ENCODE data around the gene CDHR3. TPM values are rescaled to one million over a fixed set of nuclear protein-coding genes. Genes with fewer than 3 reads are reported as not detected.

The CDHR3 gene
- total RNA-seq, 4 donors from 2014 or later, result 6.6 to 11.6 (median 8.9) TPM

- ATAC-seq (ENCODE audit: low FRiP score), result no peak
- DNase-seq (ENCODE audit: low spot score), result no peak
- TF ChIP-seq, protein P1, sequence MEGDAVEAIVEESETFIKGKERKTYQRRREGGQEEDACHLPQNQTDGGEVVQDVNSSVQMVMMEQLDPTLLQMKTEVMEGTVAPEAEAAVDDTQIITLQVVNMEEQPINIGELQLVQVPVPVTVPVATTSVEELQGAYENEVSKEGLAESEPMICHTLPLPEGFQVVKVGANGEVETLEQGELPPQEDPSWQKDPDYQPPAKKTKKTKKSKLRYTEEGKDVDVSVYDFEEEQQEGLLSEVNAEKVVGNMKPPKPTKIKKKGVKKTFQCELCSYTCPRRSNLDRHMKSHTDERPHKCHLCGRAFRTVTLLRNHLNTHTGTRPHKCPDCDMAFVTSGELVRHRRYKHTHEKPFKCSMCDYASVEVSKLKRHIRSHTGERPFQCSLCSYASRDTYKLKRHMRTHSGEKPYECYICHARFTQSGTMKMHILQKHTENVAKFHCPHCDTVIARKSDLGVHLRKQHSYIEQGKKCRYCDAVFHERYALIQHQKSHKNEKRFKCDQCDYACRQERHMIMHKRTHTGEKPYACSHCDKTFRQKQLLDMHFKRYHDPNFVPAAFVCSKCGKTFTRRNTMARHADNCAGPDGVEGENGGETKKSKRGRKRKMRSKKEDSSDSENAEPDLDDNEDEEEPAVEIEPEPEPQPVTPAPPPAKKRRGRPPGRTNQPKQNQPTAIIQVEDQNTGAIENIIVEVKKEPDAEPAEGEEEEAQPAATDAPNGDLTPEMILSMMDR (IDR thresholded peaks at IDR 0.05), result no peak
These were observed 5.1 kb upstream of the CDHR3 start for GRCh38 chr7:105958012-105958411.

- no peak for DNase-seq (ENCODE audit: low spot score)
- TF ChIP-seq, protein P1 (IDR thresholded peaks at IDR 0.05), result no peak
- ATAC-seq (ENCODE audit: low FRiP score), result no peak
These were observed 711 bp upstream of the CDHR3 start for GRCh38 chr7:105962353-105962752.

- TF ChIP-seq, protein P1 (IDR thresholded peaks at IDR 0.05), result no peak
- DNase-seq (ENCODE audit: low spot score) (no peak), ATAC-seq (ENCODE audit: low FRiP score) (no peak)
These were observed 8.8 kb downstream of the CDHR3 start for GRCh38 chr7:105971845-105972244.

DNA sequence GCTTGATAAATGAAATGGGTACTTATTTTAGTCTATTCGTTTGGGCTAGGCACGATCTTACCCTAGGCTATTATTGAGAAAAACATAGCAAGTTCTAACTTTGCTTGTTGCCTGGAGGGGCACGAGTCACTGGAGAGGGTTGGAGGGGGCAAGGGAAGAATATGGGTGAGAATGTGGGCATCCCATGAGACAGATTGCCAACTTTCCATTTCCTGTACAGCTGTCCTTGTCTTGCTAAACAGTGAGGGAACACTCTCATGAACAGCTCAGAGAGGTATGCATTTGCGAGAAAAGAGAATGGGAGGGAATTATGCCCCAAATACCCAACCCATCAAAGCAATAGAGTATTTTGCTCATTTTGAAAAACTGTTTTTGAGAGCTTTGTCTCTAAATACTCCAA lies 9.2 kb downstream of the CDHR3 start:
- ATAC-seq (ENCODE audit: low FRiP score) (no peak), DNase-seq (ENCODE audit: low spot score) (no peak)
- TF ChIP-seq, protein P1 (IDR thresholded peaks at IDR 0.05), result no peak

DNA sequence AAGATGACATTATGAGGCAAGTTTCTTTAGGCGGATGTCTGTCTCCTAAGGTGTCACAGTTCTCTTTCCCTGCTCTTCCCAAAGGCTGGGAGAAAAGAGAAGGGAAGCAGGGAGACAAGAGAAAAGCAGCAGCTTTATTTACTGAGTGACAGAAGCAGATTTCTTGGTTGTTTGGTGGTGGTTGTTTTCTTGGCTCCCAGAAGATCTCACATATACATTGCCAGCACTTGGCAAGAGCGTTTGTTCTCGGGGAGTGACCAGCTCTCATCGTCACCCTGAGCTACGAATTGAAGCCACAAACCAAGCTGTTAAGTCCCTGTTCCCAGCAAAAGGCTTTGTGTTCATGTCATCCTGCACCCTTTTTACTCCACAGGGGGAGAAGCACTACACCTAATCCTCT lies 11.4 kb downstream of the CDHR3 start:
- ATAC-seq (ENCODE audit: low FRiP score) (no peak), DNase-seq (ENCODE audit: low spot score) (no peak)
- TF ChIP-seq, protein P1 (IDR thresholded peaks at IDR 0.05), result no peak

- no peak for DNase-seq (ENCODE audit: low spot score)
- TF ChIP-seq, protein P1 (IDR thresholded peaks at IDR 0.05), result no peak
- ATAC-seq (ENCODE audit: low FRiP score), result no peak
These were observed 12.8 kb downstream of the CDHR3 start for GRCh38 chr7:105975770-105976417.

- TF ChIP-seq, protein P1 (IDR thresholded peaks at IDR 0.05), result no peak
- ATAC-seq (ENCODE audit: low FRiP score) (no peak), DNase-seq (ENCODE audit: low spot score) (no peak)
These were observed 13.8 kb downstream of the CDHR3 start for GRCh38 chr7:105976868-105977267.
